HG02571 (cell line): ENCODE data around the gene HMGCS2.

Experiments used
- ATAC-seq: cut with Tn5 transposase; IDR thresholded peaks from one replicate; pipeline ENCODE4 v1.9.1; 2021; ENCODE audit warnings: mild to moderate bottlenecking, moderate library complexity; ENCODE audit not compliant: unreplicated experiment

HMGCS2 gene

GRCh38 chr1:119762953-119763352 lies 5.8 kb downstream of the HMGCS2 start:
- no peak for ATAC-seq

GRCh38 chr1:119762409-119762808 lies 6.3 kb downstream of the HMGCS2 start:
- no peak for ATAC-seq

- no peak for ATAC-seq
Measured at GRCh38 chr1:119758584-119758983, 10.1 kb downstream of the HMGCS2 start.

GRCh38 chr1:119752592-119752991 lies 16.1 kb downstream of the HMGCS2 start:
- ATAC-seq: no peak

GRCh38 chr1:119748040-119748439 lies 20.7 kb downstream of the HMGCS2 start:
- no peak for ATAC-seq

GRCh38 chr1:119747451-119747850 lies 21.3 kb downstream of the HMGCS2 start:
- ATAC-seq: no peak

GRCh38 chr1:119745034-119745433 lies 23.7 kb downstream of the HMGCS2 start:
- no peak for ATAC-seq

- ATAC-seq: no peak
Measured at GRCh38 chr1:119744598-119744942, 24.1 kb downstream of the HMGCS2 start.

GRCh38 chr1:119743776-119744597 lies 24.7 kb downstream of the HMGCS2 start:
- no peak for ATAC-seq

- ATAC-seq: no peak
Measured at GRCh38 chr1:119743308-119743707, 25.4 kb downstream of the HMGCS2 start.

- no peak for ATAC-seq
Measured at GRCh38 chr1:119742677-119743076, 26.0 kb downstream of the HMGCS2 start.

- ATAC-seq: no peak
Measured at GRCh38 chr1:119742202-119742601, 26.5 kb downstream of the HMGCS2 start.

- ATAC-seq: no peak
Measured at GRCh38 chr1:119740896-119741780, 27.6 kb downstream of the HMGCS2 start.

GRCh38 chr1:119740261-119740660 lies 28.4 kb downstream of the HMGCS2 start:
- no peak for ATAC-seq

GRCh38 chr1:119739150-119739549 lies 29.6 kb downstream of the HMGCS2 start:
- no peak for ATAC-seq

- no peak for ATAC-seq
Measured at GRCh38 chr1:119738100-119738720, 30.5 kb downstream of the HMGCS2 start.

GRCh38 chr1:119737040-119737682 lies 31.5 kb downstream of the HMGCS2 start:
- ATAC-seq: no peak

- ATAC-seq: no peak
Measured at GRCh38 chr1:119736649-119737039, 32.1 kb downstream of the HMGCS2 start.

GRCh38 chr1:119735217-119735616 lies 33.5 kb downstream of the HMGCS2 start:
- no peak for ATAC-seq

- ATAC-seq: no peak
Measured at GRCh38 chr1:119733754-119734153, 35.0 kb downstream of the HMGCS2 start.
